ENCODE data around the gene NRG2.

NRG2 gene

GRCh38 chr5:140040358-140040757, 2.7 kb downstream of the NRG2 start:
- no peak for DNase-seq (ENCODE audit: low spot score)

- no peak for DNase-seq (ENCODE audit: low spot score)
Measured at GRCh38 chr5:140039561-140039960, 3.5 kb downstream of the NRG2 start.

GRCh38 chr5:140038373-140038957, 4.6 kb downstream of the NRG2 start:
- no peak for DNase-seq (ENCODE audit: low spot score)

GRCh38 chr5:140037012-140037411, 6.1 kb downstream of the NRG2 start:
- no peak for DNase-seq (ENCODE audit: low spot score)

GRCh38 chr5:140035881-140036280, 7.2 kb downstream of the NRG2 start:
- DNase-seq (ENCODE audit: low spot score), result no peak

- no peak for DNase-seq (ENCODE audit: low spot score)
Measured at GRCh38 chr5:140033037-140033760, 9.9 kb downstream of the NRG2 start.

- no peak for DNase-seq (ENCODE audit: low spot score)
Measured at GRCh38 chr5:140032296-140032695, 10.8 kb downstream of the NRG2 start.

GRCh38 chr5:140027807-140028206, 15.3 kb downstream of the NRG2 start:
- DNase-seq (ENCODE audit: low spot score), result no peak

- DNase-seq (ENCODE audit: low spot score), result no peak
Measured at GRCh38 chr5:140025736-140026135, 17.4 kb downstream of the NRG2 start.

GRCh38 chr5:140024928-140025327, 18.2 kb downstream of the NRG2 start:
- DNase-seq (ENCODE audit: low spot score), result no peak

- DNase-seq (ENCODE audit: low spot score), result no peak
Measured at GRCh38 chr5:140023611-140024191, 19.4 kb downstream of the NRG2 start.

GRCh38 chr5:140020601-140021177, 22.4 kb downstream of the NRG2 start:
- DNase-seq (ENCODE audit: low spot score), result no peak

- DNase-seq (ENCODE audit: low spot score), result no peak
Measured at GRCh38 chr5:140018920-140019644, 24.0 kb downstream of the NRG2 start.

GRCh38 chr5:140018517-140018916, 24.6 kb downstream of the NRG2 start:
- DNase-seq (ENCODE audit: low spot score), result no peak

GRCh38 chr5:140018096-140018481, 25.0 kb downstream of the NRG2 start:
- no peak for DNase-seq (ENCODE audit: low spot score)

GRCh38 chr5:140017397-140018095, 25.6 kb downstream of the NRG2 start:
- no peak for DNase-seq (ENCODE audit: low spot score)

GRCh38 chr5:140015706-140016105, 27.4 kb downstream of the NRG2 start:
- DNase-seq (ENCODE audit: low spot score), result no peak

GRCh38 chr5:140014751-140015150, 28.3 kb downstream of the NRG2 start:
- no peak for DNase-seq (ENCODE audit: low spot score)

- no peak for DNase-seq (ENCODE audit: low spot score)
Measured at GRCh38 chr5:140013536-140013935, 29.6 kb downstream of the NRG2 start.

GRCh38 chr5:140012443-140012842, 30.7 kb downstream of the NRG2 start:
- DNase-seq (ENCODE audit: low spot score), result no peak

- DNase-seq (ENCODE audit: low spot score), result no peak
Measured at GRCh38 chr5:140011297-140011802, 31.7 kb downstream of the NRG2 start.

GRCh38 chr5:140010798-140011197, 32.3 kb downstream of the NRG2 start:
- no peak for DNase-seq (ENCODE audit: low spot score)
